Activated CD4-positive, CD25-positive, alpha-beta regulatory T cell treated with anti-CD3 and anti-CD28 coated beads, Interleukin-2, amount 50 U/mL, for 24 hours (primary cell): Measurements from ENCODE around the gene SIPA1L2.

ENCODE experiments used
- ATAC-seq, 2 donors: fragments of 150-1000 bp; cut with Tn5 transposase; one replicate each; pipeline ENCODE4 v1.10.0; 2021; ENCODE audit warnings: mild to moderate bottlenecking in 1 of 2, moderate library complexity in 1 of 2

SIPA1L2 gene

DNA sequence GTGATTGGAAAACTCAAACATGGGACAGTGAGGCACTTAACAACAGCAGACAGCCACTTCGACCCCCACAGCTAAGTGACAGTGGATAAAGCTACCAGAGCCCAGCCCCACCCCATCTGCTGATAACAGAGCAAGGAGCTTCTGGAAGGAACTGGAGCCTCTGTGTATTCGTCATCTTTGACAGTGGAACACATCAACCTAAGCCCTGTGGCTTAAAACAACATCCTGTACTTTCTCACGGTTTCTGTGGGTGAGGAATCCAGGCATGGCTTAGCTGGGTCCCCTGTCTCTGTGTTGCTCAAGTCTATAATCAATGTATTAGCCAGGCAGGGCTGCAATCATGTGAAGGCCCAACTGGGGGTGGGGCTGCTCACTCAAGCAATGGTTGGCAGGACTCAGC is 18.4 kb upstream of the SIPA1L2 start:
- ATAC-seq = no peak

DNA sequence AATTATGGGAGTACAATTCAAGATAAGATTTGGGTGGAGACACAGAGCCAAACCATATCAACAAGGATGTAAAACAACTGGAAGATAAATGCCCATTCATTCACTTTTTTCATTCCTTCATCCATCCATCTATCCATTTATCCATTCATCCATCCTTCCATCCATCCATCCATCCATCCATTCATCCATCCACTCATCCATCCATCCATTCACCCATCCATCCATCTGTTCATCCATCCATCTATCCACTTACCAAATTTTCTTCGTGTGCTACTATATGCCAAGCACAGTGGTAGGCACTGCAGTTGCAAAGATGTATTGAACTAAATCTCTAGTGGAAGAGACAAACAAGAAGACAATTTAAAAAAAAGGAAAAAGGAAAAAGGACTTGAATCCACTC is 14.3 kb upstream of the SIPA1L2 start:
- no peak for ATAC-seq

GRCh38 chr1:232643251-232643650 is 13.3 kb upstream of the SIPA1L2 start:
- ATAC-seq = no peak

DNA sequence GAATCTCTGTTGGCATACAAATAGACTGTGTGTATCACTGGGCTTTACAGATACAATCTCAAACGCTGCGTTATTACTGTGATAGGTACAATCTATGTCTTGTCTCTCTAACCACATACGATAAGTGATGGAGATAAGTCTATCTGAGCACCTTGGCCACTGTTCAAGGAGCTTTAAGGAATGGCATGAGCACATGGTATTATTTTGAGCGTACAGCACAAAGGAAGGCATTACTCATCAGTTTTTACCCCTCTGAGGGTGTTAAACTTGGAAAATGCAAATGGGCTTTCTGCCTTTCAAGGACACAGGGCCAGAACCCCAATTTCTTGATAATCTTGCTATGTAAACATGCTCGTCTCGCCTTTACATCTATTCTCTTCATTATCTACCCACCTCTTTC is 11.6 kb upstream of the SIPA1L2 start:
- no peak for ATAC-seq

- ATAC-seq = no peak
Measured at GRCh38 chr1:232636799-232637198, 6.9 kb upstream of the SIPA1L2 start.

DNA sequence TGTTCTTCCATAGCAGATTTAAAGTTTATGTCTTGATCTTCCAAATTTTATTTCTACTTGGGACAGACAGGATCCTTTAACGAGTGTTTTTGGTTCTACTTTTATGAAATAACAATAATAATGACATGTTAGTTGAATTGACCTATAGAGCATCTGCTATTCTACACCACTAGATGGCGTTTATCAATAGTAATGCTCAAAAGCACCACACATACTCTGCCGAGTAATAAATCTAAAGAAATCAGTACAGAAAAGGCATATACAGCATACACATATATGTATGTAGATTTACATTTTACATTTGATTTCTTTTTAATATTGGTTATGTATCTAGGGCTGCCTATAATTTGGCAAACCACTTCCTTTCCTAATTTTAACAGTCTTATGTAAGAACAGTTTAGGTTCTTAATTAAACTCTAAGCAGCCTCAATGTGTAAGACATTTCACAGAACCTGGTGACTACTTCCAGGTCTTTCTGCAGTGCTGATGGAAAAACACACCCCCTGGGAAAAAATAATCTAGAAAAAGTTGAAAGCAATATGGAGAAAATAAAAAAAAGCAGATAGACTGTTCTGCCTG is 5.9 kb upstream of the SIPA1L2 start:
- ATAC-seq = peak; percentile 51 to 61

DNA sequence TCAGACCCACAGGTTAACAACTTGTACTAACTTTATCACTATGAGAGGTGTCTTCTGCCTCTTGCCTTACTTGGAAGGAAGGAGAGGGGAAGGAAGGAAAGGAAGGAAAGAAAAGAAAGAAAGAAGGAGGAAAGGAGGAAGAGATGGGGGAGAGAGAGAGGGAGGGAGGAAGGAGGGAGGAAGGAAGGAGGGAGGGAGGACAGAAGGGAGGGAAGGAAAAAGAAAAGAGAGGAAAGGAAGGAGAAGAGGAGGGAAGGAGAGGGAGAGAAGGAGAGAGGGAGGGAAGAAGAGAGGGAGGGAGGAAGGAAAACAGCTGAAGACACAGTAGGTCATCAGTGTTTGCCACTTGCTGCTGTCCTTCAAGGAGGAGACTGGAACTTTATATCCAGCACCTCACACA is 5.3 kb upstream of the SIPA1L2 start:
- no peak for ATAC-seq

GRCh38 chr1:232634096-232634495 is 4.2 kb upstream of the SIPA1L2 start:
- no peak for ATAC-seq

DNA sequence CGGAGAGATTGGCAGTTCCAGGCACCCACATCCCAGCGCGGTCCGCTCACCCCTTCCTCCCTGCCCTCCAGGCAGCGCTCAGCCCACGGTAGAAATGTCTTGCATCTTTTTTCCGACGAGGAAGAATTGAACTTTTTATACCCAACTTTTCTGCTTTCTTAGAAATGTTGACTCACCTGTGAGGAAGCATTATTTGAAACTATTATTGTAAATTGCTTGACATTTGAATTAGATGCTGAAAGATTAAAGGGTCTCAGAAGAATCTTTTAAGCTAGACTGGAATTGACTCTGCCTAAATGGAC is 912 bp upstream of the SIPA1L2 start:
- ATAC-seq = no peak

DNA sequence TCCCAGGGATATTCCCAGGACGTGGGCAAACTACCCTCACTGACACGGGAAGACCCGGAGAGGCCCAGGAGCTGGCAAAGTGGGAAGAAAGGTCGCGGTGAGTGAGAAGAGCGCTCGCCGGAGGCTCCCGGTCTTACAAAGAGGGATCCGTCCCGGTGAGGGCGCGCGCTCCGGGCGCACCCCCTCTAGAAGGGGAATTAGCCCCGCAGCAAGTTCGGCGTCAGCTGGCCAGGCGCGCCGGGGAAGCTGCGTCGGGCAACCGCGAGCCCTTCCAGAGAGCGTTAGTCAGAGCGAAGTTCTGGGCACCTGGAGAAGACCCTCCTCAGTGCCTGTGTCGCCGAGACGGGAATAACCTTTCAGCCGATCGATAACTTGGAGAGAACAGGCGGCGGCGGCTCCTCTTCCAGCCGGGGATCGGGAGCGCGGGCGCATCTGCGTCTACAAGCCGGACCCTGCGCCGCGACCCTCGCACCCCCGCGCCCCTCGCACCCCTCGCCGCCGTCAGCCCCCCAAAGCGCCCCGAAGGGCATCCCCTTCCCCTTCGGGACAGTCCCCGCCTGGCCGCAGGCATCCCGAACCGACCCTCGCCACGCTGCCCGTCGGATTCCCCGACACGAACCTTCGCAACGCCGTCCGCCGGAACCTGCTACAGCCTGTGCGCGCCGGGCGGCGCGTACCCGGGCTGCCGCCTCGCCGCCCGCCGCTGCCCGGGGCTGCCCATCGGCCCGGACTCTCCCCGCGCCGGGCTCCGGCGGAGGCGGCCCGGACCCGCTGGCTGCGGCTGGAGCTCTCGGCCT is 485 bp downstream of the SIPA1L2 start:
- ATAC-seq = peak; percentile 38 to 46

DNA sequence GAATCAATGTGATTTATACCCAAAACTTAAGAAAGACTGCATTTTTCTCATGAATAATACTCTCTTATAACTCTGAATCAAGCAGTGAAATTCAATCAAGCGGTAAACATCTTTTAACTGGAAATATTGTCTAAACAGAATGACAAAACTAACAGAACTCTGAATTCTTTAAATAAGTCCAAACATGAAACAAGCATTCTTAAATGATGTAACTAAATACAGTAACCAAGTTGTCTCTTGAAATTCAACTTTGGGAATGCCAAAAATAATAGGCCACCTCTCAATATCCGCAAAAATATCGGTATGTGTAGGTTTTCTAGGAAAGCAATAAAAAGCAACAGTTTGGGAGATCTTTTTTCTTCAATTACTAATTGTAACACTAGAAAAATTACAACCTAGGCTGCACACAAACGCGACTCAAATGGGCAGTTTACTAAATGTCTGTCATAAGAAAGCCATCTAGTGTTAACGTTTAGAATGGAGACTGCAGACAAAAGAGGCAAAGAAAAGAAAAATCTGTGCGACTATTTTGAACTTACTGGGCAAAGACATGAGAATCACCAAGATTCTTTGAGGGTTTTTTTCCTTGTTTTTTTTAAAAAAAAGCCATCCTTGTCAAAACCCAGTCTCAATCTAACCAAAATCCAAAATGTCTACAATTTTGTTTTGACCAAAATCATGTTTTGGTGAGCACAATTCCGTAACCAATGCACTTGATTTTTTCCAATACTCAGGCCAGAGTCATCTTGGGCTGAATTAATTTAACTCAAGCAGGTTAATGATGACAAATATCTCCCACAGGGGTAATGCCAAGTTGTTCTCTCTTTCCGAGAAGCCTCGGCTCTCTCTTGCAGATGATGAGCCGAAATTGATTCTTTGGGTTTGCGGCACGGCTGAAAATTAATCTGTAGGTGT is 1.3 kb downstream of the SIPA1L2 start:
- ATAC-seq = no peak

- ATAC-seq = no peak
Measured at GRCh38 chr1:232627645-232628334, 2.1 kb downstream of the SIPA1L2 start.

GRCh38 chr1:232627171-232627570 is 2.8 kb downstream of the SIPA1L2 start:
- ATAC-seq = no peak

GRCh38 chr1:232626452-232626851 is 3.5 kb downstream of the SIPA1L2 start:
- ATAC-seq = no peak

- no peak for ATAC-seq
Measured at GRCh38 chr1:232625319-232625868, 4.5 kb downstream of the SIPA1L2 start.

DNA sequence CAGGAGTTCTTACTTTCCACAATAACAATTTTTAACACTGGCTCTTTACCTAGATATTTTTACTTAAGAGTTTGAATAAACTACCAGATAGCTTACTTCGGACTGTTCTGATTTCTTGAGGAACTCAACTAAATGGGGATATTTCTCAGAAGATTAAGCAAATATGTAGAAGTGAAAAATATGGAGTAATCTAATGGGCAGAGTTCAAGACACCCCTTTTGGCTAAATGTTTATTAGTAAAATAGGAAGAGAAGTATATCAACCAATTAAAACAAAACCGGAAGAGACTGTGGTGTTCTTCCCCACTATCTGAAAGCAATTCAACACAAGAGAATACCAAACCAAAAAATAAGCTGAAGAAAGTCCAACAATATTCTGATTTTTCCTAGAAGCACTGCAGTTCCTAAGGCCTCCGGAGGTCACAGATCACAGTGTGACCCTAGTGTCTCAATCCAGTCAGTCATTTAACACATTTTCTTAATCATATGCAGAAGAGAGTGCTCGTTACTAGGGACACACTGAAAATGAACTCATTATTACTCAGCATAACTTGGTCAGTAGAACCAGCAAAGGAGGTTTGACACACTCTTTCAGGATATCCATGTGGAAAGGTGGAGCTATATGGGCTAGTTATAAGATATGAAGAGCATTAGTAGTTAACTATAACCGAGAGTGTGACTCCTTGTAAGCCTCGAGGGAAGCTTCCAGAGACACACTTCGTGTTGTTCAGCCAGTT is 5.2 kb downstream of the SIPA1L2 start:
- ATAC-seq = no peak

DNA sequence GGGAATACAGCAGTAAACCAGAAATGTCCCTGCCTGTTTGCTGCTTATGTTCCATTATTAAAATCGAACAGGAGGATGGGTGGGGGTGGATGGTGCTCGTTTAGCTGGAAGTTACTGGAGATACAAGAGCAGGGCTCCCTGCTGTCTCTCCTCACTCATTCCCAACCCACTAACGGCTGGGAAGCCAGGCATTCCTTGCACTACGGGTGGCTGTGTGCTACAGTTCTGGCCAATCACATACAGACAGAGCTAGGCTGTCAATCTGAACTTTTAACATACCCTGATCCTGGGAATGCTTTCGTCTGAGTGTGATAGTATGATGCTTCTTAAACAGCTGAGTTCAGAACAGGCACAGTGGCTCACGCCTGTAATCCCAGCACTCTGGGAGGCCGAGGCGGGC is 7.0 kb downstream of the SIPA1L2 start:
- no peak for ATAC-seq

DNA sequence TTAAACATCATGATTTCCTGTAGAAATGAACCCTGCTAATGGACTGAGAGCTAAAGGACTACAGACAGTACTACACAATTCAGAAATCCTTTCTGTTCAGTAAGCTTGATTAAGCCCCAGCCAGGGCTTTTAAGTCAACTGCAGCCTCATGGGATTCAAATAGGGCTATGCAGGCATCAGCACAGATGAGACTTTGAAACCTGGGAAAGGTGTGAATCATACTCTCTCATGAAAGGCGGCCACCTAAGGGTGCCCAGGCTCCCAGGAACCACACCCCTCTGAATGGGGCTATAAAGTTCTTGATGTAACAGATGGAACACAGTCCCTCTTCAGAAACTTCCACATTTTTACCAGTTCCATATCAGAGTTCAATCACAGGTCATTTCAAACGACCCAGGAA is 7.6 kb downstream of the SIPA1L2 start:
- no peak for ATAC-seq

- no peak for ATAC-seq
Measured at GRCh38 chr1:232621050-232621449, 8.9 kb downstream of the SIPA1L2 start.

DNA sequence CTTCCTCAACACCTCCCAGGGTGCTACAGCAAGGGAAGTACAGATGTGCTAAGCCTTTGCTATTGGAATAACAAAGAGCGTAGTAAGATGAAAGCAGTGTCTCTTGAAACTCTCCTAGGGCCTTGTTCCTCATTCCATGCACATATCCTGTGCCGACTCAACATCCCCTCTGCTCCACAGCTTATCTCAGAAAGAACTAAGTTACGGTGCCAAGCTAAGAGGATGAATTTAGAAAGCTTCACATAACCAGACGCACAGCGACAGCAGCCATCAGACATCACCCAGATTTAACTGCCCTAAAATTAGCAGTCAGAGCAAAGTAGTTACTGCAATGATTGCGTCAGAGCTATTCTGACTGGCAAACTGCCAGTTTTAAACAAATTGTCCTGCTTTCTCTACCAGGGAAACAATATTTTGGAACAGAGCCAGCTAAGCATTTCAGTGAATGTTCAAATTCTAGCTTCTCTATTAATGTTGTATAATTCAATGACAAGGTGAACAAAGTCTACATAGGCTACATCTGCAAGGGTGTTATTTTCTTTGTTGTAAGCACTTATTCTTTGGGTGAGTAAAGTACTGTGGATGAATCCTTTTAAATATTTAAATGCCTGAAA is 9.5 kb downstream of the SIPA1L2 start:
- ATAC-seq = no peak

- no peak for ATAC-seq
Measured at GRCh38 chr1:232617237-232617636, 12.7 kb downstream of the SIPA1L2 start.
